NCI-H1417 treated with DMSO at 0.1 percent for 48 hours (cell line): ENCODE measurements around the gene GABRG3.
A peak's percentile ranks its signal among the peaks of the same experiment; 100 is the strongest.
"Not testable (repeated sequence)": the region's sequence is repeated elsewhere in the genome, so short reads cannot be mapped to it uniquely, and the experiment has no call there.

Experiments
- DNase-seq: peaks from one replicate; lab custom pipeline; 2025; lab: John Stamatoyannopoulos, UW

GABRG3 gene

GRCh38 chr15:26996250-26996649 lies 25.3 kb downstream of the GABRG3 start:
- no peak for DNase-seq

GRCh38 chr15:27003003-27003402 lies 32.0 kb downstream of the GABRG3 start:
- DNase-seq = not testable (repeated sequence)

GRCh38 chr15:27004226-27004625 lies 33.2 kb downstream of the GABRG3 start:
- DNase-seq = not testable (repeated sequence)

- DNase-seq = peak; percentile 29
These were observed 46.3 kb downstream of the GABRG3 start for GRCh38 chr15:27017168-27017809.

GRCh38 chr15:27019687-27020086 lies 48.7 kb downstream of the GABRG3 start:
- no peak for DNase-seq

GRCh38 chr15:27025481-27025966 lies 54.5 kb downstream of the GABRG3 start:
- no peak for DNase-seq

- no peak for DNase-seq
These were observed 56.2 kb downstream of the GABRG3 start for GRCh38 chr15:27027229-27027628.

- peak; percentile 2 for DNase-seq
These were observed 58.0 kb downstream of the GABRG3 start for GRCh38 chr15:27028858-27029477.

- DNase-seq = no peak
These were observed 65.2 kb downstream of the GABRG3 start for GRCh38 chr15:27036210-27036609.

- no peak for DNase-seq
These were observed 66.5 kb downstream of the GABRG3 start for GRCh38 chr15:27037501-27037900.

GRCh38 chr15:27039152-27039551 lies 68.2 kb downstream of the GABRG3 start:
- DNase-seq = no peak

- DNase-seq = no peak
These were observed 71.2 kb downstream of the GABRG3 start for GRCh38 chr15:27042230-27042629.

- no peak for DNase-seq
These were observed 71.7 kb downstream of the GABRG3 start for GRCh38 chr15:27042646-27043045.

GRCh38 chr15:27043770-27044169 lies 72.8 kb downstream of the GABRG3 start:
- no peak for DNase-seq

GRCh38 chr15:27045796-27046195 lies 74.8 kb downstream of the GABRG3 start:
- DNase-seq = no peak

- DNase-seq = no peak
These were observed 75.9 kb downstream of the GABRG3 start for GRCh38 chr15:27046880-27047279.

- DNase-seq = no peak
These were observed 79.2 kb downstream of the GABRG3 start for GRCh38 chr15:27050163-27050562.

- no peak for DNase-seq
These were observed 83.4 kb downstream of the GABRG3 start for GRCh38 chr15:27054426-27054825.

GRCh38 chr15:27057904-27058645 lies 87.1 kb downstream of the GABRG3 start:
- no peak for DNase-seq

- no peak for DNase-seq
These were observed 88.0 kb downstream of the GABRG3 start for GRCh38 chr15:27058939-27059338.

- DNase-seq = peak; percentile 17
These were observed 88.7 kb downstream of the GABRG3 start for GRCh38 chr15:27059610-27060202.

GRCh38 chr15:27061739-27062138 lies 90.8 kb downstream of the GABRG3 start:
- no peak for DNase-seq

- DNase-seq = peak; percentile 23
These were observed 92.0 kb downstream of the GABRG3 start for GRCh38 chr15:27062951-27063350.
